Pancreas (tissue), 10 donors: ENCODE results near the gene GRIK1. TPM values are rescaled to one million over a fixed set of nuclear protein-coding genes. Genes with fewer than 3 reads are reported as not detected.
A peak's percentile ranks its signal among the peaks of the same experiment; 100 is the strongest.

Source experiments
- ATAC-seq, 4 donors: fragments of 200-7000 bp; cut with Tn5 transposase; one replicate each; pipeline versions ENCODE4 v1.8.0 to v1.9.1; 2020; ENCODE audit warnings: mild to moderate bottlenecking in 4 of 4, moderate library complexity in 4 of 4
- DNase-seq, 6 donors: peaks; one replicate each; pipeline ENCODE4 v3.0.0-alpha.2; 2020
- FAIRE-seq: peaks from 2 replicates; lab custom pipeline; 2012; peaks lifted over from hg19 to GRCh38; lab: Jason Lieb, UNC
- H3K27ac ChIP-seq, 4 donors: fragments of 200-600 bp; sonication (generic); 1 replicate in 3 of 4; 2 replicates in 1 of 4; pipeline versions ENCODE4 v1.5.0 to v1.8.0; 2020
- H3K27me3 ChIP-seq, 4 donors: fragments of 200-600 bp; one replicate each; pipeline ENCODE4 v1.8.0; 2021
- H3K36me3 ChIP-seq, 3 donors: fragments of 200-600 bp; sonication (generic) in 1 of 3; one replicate each; pipeline versions ENCODE4 v1.5.0 to v1.8.0; 2020 to 2021
- H3K4me1 ChIP-seq, 3 donors: fragments of 200-600 bp; one replicate each; pipeline ENCODE4 v1.8.0; 2021
- H3K4me3 ChIP-seq, 4 donors: fragments of 200-600 bp; sonication (generic) in 2 of 4; one replicate each; pipeline versions ENCODE4 v1.5.0 to v1.8.0; 2020 to 2021
- H3K9me3 ChIP-seq, 4 donors: fragments of 200-600 bp; one replicate each; pipeline ENCODE4 v1.8.0; 2021
- WGBS, 2 donors: extraction: QIAGEN DNeasy Blood & Tissue Kit; methylation state at CpG; one replicate each; pipeline ENCODE4 v1.1.7; 2013; 5-methylcytosine and 5-hydroxymethylcytosine counted together
- intact Hi-C, 3 donors: fragments of 100-400 bp; cut with DNase I; formaldehyde crosslinking; loops; one replicate each; pipeline versions ENCODE4 v1.11.1 to v1.14.2; 2022
- polyA plus RNA-seq, 2 donors: library from polyadenylated mRNA; stranded (reverse); fragments of 200-250 nt; gene quantifications; one replicate each; pipeline ENCODE4 v1.2.3, GENCODE V29; 2013
- total RNA-seq, 6 donors: library from RNA; stranded (reverse); fragmentation: NEBNext Ultra II Directional in 4 of 6; extraction: Animal tissue kit (Norgen Biotek cat#: 25700) in 4 of 6; gene quantifications; one replicate each; pipeline versions ENCODE4 v1.2.1 to v1.2.4, GENCODE V29; 2021 to 2023
- TF ChIP-seq, protein P1 (sequence below), 4 donors: fragments of 200-600 bp; sonication (generic) in 3 of 4; IDR thresholded peaks; one replicate each; pipeline versions ENCODE4 v1.5.0 to v1.8.0; 2021; ENCODE audit warnings: antibody characterized with exemption in 4 of 4
- donor health status: healthy with polysubstance abuse.
- donor health status: DM: no; HTN: no; CAD: no; lungs with moderate emphysema.
- donor health status: DM: no; HTN: no; CAD: no.
- donor health status: control.
- donor health status: control.
- donor health status: Bipolar disorder and iron deficiency.
- donor health status: DM: yes; HTN: yes; CAD: no.
- donor health status: DM: no; HTN: no; CAD: no.
- donor health status: DM: no; HTN: no; CAD: no.
- donor health status: DM: yes; HTN: yes; CAD: no.

Gene GRIK1
- total and polyA plus RNA-seq, 8 donors, result 0.02 to 0.09 (median 0.08) TPM; not detected in 5

DNA sequence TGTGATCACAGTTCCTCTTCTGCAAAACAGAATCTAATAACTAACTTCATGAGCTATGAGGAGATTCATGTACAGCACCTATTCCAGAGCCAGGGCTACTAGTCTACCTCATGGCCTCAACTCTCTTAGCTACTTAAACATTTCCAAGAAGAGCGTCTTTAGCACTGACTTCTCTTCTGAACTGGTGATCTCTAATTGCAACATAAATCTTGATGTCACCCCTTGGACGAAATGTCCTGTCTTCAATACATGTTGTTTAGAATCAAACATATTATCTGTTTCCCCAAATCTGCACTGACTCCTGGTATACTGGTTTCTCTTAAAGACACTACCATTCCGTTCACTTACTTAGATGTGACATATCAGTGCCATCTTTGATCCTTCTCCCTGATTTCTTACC lies 88.2 kb downstream of the GRIK1 start:
- 79 to 85% methylated on average over 3 of the region's 3 CpGs for WGBS, 2 donors
- no peak overlapping the region for H3K27ac ChIP-seq
- H3K4me1 ChIP-seq, result no peaks in the 10 kb centered on the region
- DNase-seq (no peak), FAIRE-seq (no peak), ATAC-seq (no peak)
- TF ChIP-seq, protein P1, sequence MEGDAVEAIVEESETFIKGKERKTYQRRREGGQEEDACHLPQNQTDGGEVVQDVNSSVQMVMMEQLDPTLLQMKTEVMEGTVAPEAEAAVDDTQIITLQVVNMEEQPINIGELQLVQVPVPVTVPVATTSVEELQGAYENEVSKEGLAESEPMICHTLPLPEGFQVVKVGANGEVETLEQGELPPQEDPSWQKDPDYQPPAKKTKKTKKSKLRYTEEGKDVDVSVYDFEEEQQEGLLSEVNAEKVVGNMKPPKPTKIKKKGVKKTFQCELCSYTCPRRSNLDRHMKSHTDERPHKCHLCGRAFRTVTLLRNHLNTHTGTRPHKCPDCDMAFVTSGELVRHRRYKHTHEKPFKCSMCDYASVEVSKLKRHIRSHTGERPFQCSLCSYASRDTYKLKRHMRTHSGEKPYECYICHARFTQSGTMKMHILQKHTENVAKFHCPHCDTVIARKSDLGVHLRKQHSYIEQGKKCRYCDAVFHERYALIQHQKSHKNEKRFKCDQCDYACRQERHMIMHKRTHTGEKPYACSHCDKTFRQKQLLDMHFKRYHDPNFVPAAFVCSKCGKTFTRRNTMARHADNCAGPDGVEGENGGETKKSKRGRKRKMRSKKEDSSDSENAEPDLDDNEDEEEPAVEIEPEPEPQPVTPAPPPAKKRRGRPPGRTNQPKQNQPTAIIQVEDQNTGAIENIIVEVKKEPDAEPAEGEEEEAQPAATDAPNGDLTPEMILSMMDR (IDR thresholded peaks at IDR 0.05), result no peak
- no peaks in the 10 kb centered on the region for H3K27me3 ChIP-seq
- intact Hi-C loops, result loop anchor here in 2 of 3 donors (5.0 to 10.0 kb wide), 2 partner anchors 369 to 377 kb away; no protein-coding TSS in a partner anchor
- H3K4me3 ChIP-seq, result no peak overlapping the region
- H3K9me3 ChIP-seq, result no peaks in the 10 kb centered on the region
- H3K36me3 ChIP-seq, result no peaks in the 10 kb centered on the region

DNA sequence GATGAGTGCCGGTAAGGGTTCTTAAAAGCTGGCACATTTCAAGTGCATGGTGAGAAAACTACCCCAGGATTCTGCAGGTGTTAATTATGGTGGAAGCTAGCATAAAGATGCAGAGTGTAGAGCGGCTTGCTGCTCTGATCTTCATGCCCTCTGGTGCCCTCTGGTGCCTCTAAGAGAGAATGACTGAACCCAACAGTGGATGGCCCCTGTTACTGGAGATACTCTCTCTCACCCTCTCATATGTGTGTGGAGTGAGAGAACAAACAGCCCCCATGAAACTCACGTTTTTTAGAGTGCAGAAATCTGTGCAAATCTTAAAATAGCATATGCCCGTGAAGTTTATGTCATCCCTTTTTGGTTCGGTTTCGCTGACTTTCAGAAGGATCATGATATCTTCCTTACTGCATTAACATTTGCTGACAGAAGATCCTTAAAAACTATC lies 90.0 kb downstream of the GRIK1 start:
- 34 to 36% methylated on average over 6 of the region's 6 CpGs for WGBS, 2 donors
- Histone ChIP-seq H3K9me3 (no peaks in the 10 kb centered on the region), H3K27me3 (no peaks in the 10 kb centered on the region), H3K4me1 (no peaks in the 10 kb centered on the region), H3K36me3 (no peaks in the 10 kb centered on the region), H3K27ac (no peak overlapping the region), H3K4me3 (no peak overlapping the region)
- FAIRE-seq (no peak), DNase-seq (peak in 4 of 6 donors; percentile 31 to 65 (median 38)), ATAC-seq (peak; percentile 91 to 100 (median 99))
- TF ChIP-seq, protein P1 (IDR thresholded peaks at IDR 0.05), result peak; percentile 49 to 68 (median 61)
- intact Hi-C loops, result loop anchor here in 2 of 3 donors (5.0 to 10.0 kb wide), 2 partner anchors 367 to 375 kb away; no protein-coding TSS in a partner anchor

DNA sequence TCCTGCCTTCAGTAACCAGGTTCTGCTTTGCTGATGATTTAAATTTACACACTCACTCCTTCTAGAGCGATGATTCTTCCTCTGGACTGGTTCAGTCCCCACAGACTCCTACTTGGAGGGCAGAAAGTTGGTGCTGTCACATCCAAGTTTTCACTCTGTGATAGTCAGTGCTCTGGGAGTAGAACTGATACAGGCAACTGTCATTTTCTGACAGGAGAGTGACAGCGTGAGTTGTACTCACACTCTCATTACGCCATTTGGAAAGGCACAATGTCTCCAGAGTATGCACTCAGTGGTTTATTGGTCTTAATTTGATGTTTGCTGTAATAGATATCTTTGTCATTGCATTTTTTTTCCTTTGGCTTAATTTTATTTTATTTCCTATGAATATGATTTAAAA lies 96.0 kb downstream of the GRIK1 start:
- intact Hi-C loops, result no loop called here
- 94% methylated on average over 3 of the region's 3 CpGs for WGBS, 2 donors

DNA sequence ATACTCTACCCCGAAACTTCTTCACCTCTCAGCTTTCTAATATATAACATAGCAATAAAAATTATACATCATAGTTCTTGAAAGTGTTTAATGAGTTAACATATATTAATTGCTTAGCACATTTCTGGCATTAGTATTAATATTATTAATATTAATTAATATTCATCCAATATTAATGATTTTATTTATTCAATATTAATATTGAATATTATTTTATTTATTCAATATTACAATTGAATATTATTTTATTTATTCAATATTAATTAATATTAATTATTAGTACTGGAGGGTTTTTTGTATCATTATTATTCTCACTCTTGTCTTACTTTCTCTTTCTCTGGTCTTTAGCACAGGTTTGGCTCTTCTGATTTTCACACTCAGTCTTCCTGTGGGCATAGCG lies 105.2 kb downstream of the GRIK1 start:
- FAIRE-seq, result peak; percentile 83
- TF ChIP-seq, protein P1 (IDR thresholded peaks at IDR 0.05), result no peak
- H3K27me3 ChIP-seq, result no peaks in the 10 kb centered on the region
- H3K4me1 ChIP-seq, result no peaks in the 10 kb centered on the region
- no peaks in the 10 kb centered on the region for H3K9me3 ChIP-seq
- intact Hi-C loops, result no loop called here
- no peak for ATAC-seq
- H3K4me3 ChIP-seq, result no peak overlapping the region
- no peak for DNase-seq
- H3K27ac ChIP-seq, result no peak overlapping the region
- no peaks in the 10 kb centered on the region for H3K36me3 ChIP-seq
- 45 to 90% methylated on average over 2 of the region's 2 CpGs for WGBS, 2 donors

More for the DNA sequence above, 96.0 kb downstream of the GRIK1 start:
- H3K36me3 ChIP-seq, result no peaks in the 10 kb centered on the region
- no peak for ATAC-seq
- no peak for FAIRE-seq
- no peak overlapping the region for H3K27ac ChIP-seq
- H3K4me1 ChIP-seq, result peaks cover 0 to 4% (median 0%) of the 10 kb centered on the region in 3 donors
- H3K4me3 ChIP-seq, result no peak overlapping the region
- TF ChIP-seq, protein P1 (IDR thresholded peaks at IDR 0.05), result no peak
- no peaks in the 10 kb centered on the region for H3K9me3 ChIP-seq
- no peak for DNase-seq
- H3K27me3 ChIP-seq, result no peaks in the 10 kb centered on the region

DNA sequence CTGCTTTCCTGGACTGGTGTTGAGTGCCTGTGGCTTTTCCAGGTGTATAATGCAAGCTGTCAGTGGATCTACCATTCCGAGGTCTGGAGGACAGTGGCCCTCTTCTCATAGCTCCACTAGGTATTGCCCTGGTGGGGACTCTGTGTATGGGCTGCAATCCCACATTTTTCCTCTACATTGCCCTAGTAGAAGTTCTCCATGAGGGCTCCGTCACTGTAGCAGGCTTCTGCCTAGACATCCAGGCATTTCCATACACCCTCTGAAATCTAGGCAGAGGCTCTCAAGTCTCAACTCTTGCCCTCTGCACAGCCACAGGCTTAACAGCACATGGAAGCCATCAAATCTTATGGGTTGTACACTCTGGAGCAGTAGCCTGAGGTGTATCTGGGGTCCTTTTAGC lies 107.6 kb downstream of the GRIK1 start:
- DNase-seq, result no peak
- no peak overlapping the region for H3K4me3 ChIP-seq
- intact Hi-C loops, result no loop called here
- no peak for ATAC-seq
- H3K4me1 ChIP-seq, result no peaks in the 10 kb centered on the region
- 87 to 98% methylated on average over 2 of the region's 2 CpGs for WGBS, 2 donors
- H3K27ac ChIP-seq, result no peak overlapping the region
- H3K27me3 ChIP-seq, result no peaks in the 10 kb centered on the region
- FAIRE-seq, result no peak
- no peaks in the 10 kb centered on the region for H3K9me3 ChIP-seq
- H3K36me3 ChIP-seq, result no peaks in the 10 kb centered on the region
- TF ChIP-seq, protein P1 (IDR thresholded peaks at IDR 0.05), result no peak
